Natural killer cell (primary cell): ENCODE measurements around the gene EEF2. TPM values are rescaled to one million over a fixed set of nuclear protein-coding genes. Genes with fewer than 3 reads are reported as not detected.

Source experiments
- ATAC-seq, 3 donors: fragments of 150-1000 bp in 2 of 3; fragments of 200-7000 bp in 1 of 3; cut with Tn5 transposase; 1 replicate in 1 of 3; 2 replicates in 2 of 3; pipeline ENCODE4 v1.10.0; 2021; ENCODE audit warnings: mild to moderate bottlenecking in 2 of 3, moderate library complexity in 2 of 3
- DNase-seq, 2 donors: peaks; one replicate each; pipeline versions ENCODE4 v3.0.0 to v3.0.0-alpha.2; 2013 to 2021; ENCODE audit warnings: mixed read lengths in 1 of 2
- H3K27ac ChIP-seq: one replicate; pipeline ENCODE4 v1.5.1; 2013; ENCODE audit warnings: mild to moderate bottlenecking, low read length
- H3K27me3 ChIP-seq: one replicate; pipeline ENCODE4 v1.6.1; 2013; ENCODE audit warnings: low read length; ENCODE audit not compliant: control insufficient read depth, insufficient read depth
- H3K36me3 ChIP-seq: one replicate; pipeline ENCODE4 v1.6.1; 2013; ENCODE audit warnings: low read length; ENCODE audit not compliant: control insufficient read depth, insufficient read depth
- H3K4me1 ChIP-seq: one replicate; pipeline ENCODE4 v1.6.1; 2013; ENCODE audit warnings: low read length; ENCODE audit not compliant: control insufficient read depth, insufficient read depth
- H3K4me3 ChIP-seq: one replicate; pipeline ENCODE4 v1.5.1; 2013; ENCODE audit warnings: low read length
- H3K9me3 ChIP-seq: one replicate; pipeline ENCODE4 v1.6.1; 2013; ENCODE audit warnings: low read length; ENCODE audit not compliant: control insufficient read depth, insufficient read depth
- H3K27ac Mint-ChIP-seq, 2 donors: one replicate each; pipeline ENCODE4 v1.8.0; 2022; ENCODE audit warnings: mild to moderate bottlenecking in 2 of 2, mixed read lengths in 2 of 2, moderate library complexity in 1 of 2
- H3K27me3 Mint-ChIP-seq, 2 donors: one replicate each; pipeline ENCODE4 v1.8.0; 2022; ENCODE audit warnings: low read depth in 2 of 2, mixed read lengths in 2 of 2
- H3K36me3 Mint-ChIP-seq: one replicate; pipeline ENCODE4 v1.8.0; 2022; ENCODE audit warnings: mixed read lengths
- H3K4me1 Mint-ChIP-seq, 2 donors: one replicate each; pipeline ENCODE4 v1.8.0; 2022; ENCODE audit warnings: mixed read lengths in 2 of 2
- H3K4me3 Mint-ChIP-seq: one replicate; pipeline ENCODE4 v1.8.0; 2022; ENCODE audit warnings: mild to moderate bottlenecking, moderate library complexity, mixed read lengths
- H3K9me3 Mint-ChIP-seq, 2 donors: one replicate each; pipeline ENCODE4 v1.8.0; 2022; ENCODE audit warnings: mixed read lengths in 2 of 2
- CTCF ChIP-seq: fragments of 200-600 bp; IDR thresholded peaks from one replicate; pipeline ENCODE4 v1.8.0; 2022; ENCODE audit warnings: antibody characterized with exemption
- WGBS: methylation state at CpG from one replicate; pipeline ENCODE4 v1.1.7; 2013; ENCODE audit warnings: missing lambda C conversion rate; ENCODE audit not compliant: insufficient coverage; 5-methylcytosine and 5-hydroxymethylcytosine counted together
- intact Hi-C: fragments of 100-400 bp; cut with micrococcal nuclease; formaldehyde crosslinking; loops from one replicate; pipeline ENCODE4 v1.14.2; 2022
- total RNA-seq, 4 donors: library from RNA; stranded (reverse); fragments of 120-200 nt in 1 of 4; gene quantifications; one replicate each; pipeline versions ENCODE4 v1.2.3 to v1.2.4, GENCODE V29; 2013 to 2022

Gene EEF2
- total RNA-seq, 3 donors from 2014 or later (not counting 1 experiment from before 2014, with no cell fraction given), result 1,302 to 1,442 (median 1,437) TPM

GRCh38 chr19:3979674-3980352 lies 5.5 kb downstream of the EEF2 start:
- peak in 1 of 3 donors; percentile 5 for ATAC-seq
- intact Hi-C loops, result loop anchor here (10.0 kb wide), 1 partner anchor 195 kb away; the partner anchor contains the start of gene MATK
- no peak overlapping the region for H3K27ac ChIP-seq
- peaks cover 33% of the 10 kb centered on the region for H3K4me1 ChIP-seq
- H3K4me3 Mint-ChIP-seq, result no peak overlapping the region
- 87% methylated on average over 25 of the region's 25 CpGs for WGBS
- no peaks in the 10 kb centered on the region for H3K27me3 ChIP-seq
- no peak overlapping the region for H3K4me3 ChIP-seq
- no peaks in the 10 kb centered on the region for H3K9me3 Mint-ChIP-seq
- peak in 1 of 2 donors; percentile 34 for DNase-seq
- peaks cover 7% of the 10 kb centered on the region for H3K36me3 Mint-ChIP-seq
- H3K4me1 Mint-ChIP-seq, result peaks cover 25 to 29% of the 10 kb centered on the region in 2 donors
- H3K36me3 ChIP-seq, result peaks cover 90% of the 10 kb centered on the region
- no peak for TF ChIP-seq CTCF
- no peaks in the 10 kb centered on the region for H3K27me3 Mint-ChIP-seq
- H3K9me3 ChIP-seq, result no peaks in the 10 kb centered on the region
- peak overlapping the region; percentile 31 to 43 for H3K27ac Mint-ChIP-seq

- Mint-ChIP-seq H3K27ac (peak overlapping the region in 1 of 2 donors; percentile 31), H3K36me3 (peaks cover 7% of the 10 kb centered on the region), H3K4me3 (no peak overlapping the region), H3K4me1 (peaks cover 20 to 25% of the 10 kb centered on the region in 2 donors), H3K27me3 (no peaks in the 10 kb centered on the region), H3K9me3 (no peaks in the 10 kb centered on the region)
- WGBS, result 97% methylated on average over 18 of the region's 18 CpGs
- DNase-seq (peak in 1 of 2 donors; percentile 32), ATAC-seq (no peak)
- Histone ChIP-seq H3K9me3 (no peaks in the 10 kb centered on the region), H3K27me3 (no peaks in the 10 kb centered on the region), H3K4me1 (peaks cover 28% of the 10 kb centered on the region), H3K4me3 (no peak overlapping the region), H3K27ac (no peak overlapping the region), H3K36me3 (peaks cover 90% of the 10 kb centered on the region)
- intact Hi-C loops, result no loop called here
- TF ChIP-seq CTCF, result no peak
Measured at GRCh38 chr19:3979289-3979673, 6.0 kb downstream of the EEF2 start.

GRCh38 chr19:3978145-3978544 lies 7.1 kb downstream of the EEF2 start:
- intact Hi-C loops, result no loop called here
- H3K4me1 Mint-ChIP-seq, result peaks cover 9 to 14% of the 10 kb centered on the region in 2 donors
- Histone ChIP-seq H3K36me3 (peaks cover 79% of the 10 kb centered on the region), H3K4me1 (peaks cover 17% of the 10 kb centered on the region), H3K9me3 (no peaks in the 10 kb centered on the region), H3K4me3 (no peak overlapping the region), H3K27me3 (no peaks in the 10 kb centered on the region), H3K27ac (no peak overlapping the region)
- H3K27ac Mint-ChIP-seq, result peak overlapping the region in 1 of 2 donors; percentile 56
- no peaks in the 10 kb centered on the region for H3K27me3 Mint-ChIP-seq
- H3K36me3 Mint-ChIP-seq, result peaks cover 7% of the 10 kb centered on the region
- no peak overlapping the region for H3K4me3 Mint-ChIP-seq
- DNase-seq, result no peak
- no peak for TF ChIP-seq CTCF
- 97% methylated on average over 19 of the region's 19 CpGs for WGBS
- no peak for ATAC-seq
- H3K9me3 Mint-ChIP-seq, result no peaks in the 10 kb centered on the region
